IMR-90 (cell line): Measurements from ENCODE around the gene GNB1L.

ENCODE experiments used
- CEBPB ChIP-seq: IDR thresholded peaks from 2 replicates; pipeline ENCODE4 v1.6.1; 2012; ENCODE audit warnings: low read depth, low read length, improper control_type of control experiment
- FOS ChIP-seq: fragments of 150-350 bp; IDR thresholded peaks from 2 replicates; pipeline ENCODE4 v1.6.1; 2016; ENCODE audit warnings: low read depth, low read length
- MAFK ChIP-seq: IDR thresholded peaks from 2 replicates; pipeline ENCODE4 v1.6.1; 2012; ENCODE audit warnings: low read depth, low read length, improper control_type of control experiment
- MXI1 ChIP-seq: IDR thresholded peaks from 2 replicates; pipeline ENCODE4 v1.6.1; 2012; ENCODE audit warnings: low read depth, mild to moderate bottlenecking, low read length, moderate library complexity, borderline replicate concordance
- POLR2A ChIP-seq: IDR thresholded peaks from 2 replicates; pipeline ENCODE4 v1.6.1; 2012; ENCODE audit warnings: mild to moderate bottlenecking, low read depth, low read length
- RCOR1 ChIP-seq: IDR thresholded peaks from 2 replicates; pipeline ENCODE4 v1.6.1; 2012; ENCODE audit warnings: mild to moderate bottlenecking, low read length, improper control_type of control experiment; ENCODE audit not compliant: insufficient replicate concordance
- RFX5 ChIP-seq: IDR thresholded peaks from 2 replicates; pipeline ENCODE4 v1.8.0; 2012; ENCODE audit warnings: low read depth, mild to moderate bottlenecking, low read length, moderate library complexity
- SMC3 ChIP-seq: fragments of 150-350 bp; IDR thresholded peaks from 2 replicates; pipeline ENCODE4 v1.6.1; 2016; ENCODE audit warnings: low read depth, mild to moderate bottlenecking, antibody characterized with exemption, low read length, moderate library complexity
- TF ChIP-seq, protein P1 (sequence below): conservative IDR thresholded peaks from 2 replicates; pipeline ENCODE4 v1.5.1; 2012; ENCODE audit warnings: mild to moderate bottlenecking, low read depth, low read length, improper control_type of control experiment

DNA sequence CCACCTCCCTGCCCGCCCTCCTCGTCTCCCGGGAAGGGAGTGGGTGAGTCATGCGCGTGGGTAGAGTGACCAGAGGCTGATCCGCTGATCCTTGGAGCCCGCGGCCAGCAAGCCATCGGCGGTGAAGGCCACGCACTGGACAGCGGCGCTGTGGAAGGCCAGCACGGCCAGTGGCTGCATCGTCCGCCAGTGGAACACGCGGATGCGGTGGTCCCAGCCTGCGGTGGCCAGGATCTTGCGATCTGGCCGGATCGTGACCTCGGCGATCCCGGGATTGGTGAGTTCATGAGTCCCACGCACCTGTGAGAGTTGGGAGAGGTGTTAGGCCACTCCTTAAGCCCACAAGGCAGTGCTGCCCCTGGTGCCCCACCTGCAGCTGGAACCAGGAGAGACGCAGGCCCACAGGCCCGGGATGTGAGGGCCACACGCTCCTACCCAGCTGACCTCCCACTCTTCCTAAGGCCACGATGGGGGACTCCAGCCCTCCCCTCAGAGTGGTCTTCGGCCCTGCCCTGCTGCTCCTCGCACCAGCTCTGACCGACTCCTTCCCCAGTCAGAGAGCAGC lies 65.9 kb downstream of the GNB1L start:
- TF ChIP-seq MAFK: no peak
- TF ChIP-seq, protein P1, sequence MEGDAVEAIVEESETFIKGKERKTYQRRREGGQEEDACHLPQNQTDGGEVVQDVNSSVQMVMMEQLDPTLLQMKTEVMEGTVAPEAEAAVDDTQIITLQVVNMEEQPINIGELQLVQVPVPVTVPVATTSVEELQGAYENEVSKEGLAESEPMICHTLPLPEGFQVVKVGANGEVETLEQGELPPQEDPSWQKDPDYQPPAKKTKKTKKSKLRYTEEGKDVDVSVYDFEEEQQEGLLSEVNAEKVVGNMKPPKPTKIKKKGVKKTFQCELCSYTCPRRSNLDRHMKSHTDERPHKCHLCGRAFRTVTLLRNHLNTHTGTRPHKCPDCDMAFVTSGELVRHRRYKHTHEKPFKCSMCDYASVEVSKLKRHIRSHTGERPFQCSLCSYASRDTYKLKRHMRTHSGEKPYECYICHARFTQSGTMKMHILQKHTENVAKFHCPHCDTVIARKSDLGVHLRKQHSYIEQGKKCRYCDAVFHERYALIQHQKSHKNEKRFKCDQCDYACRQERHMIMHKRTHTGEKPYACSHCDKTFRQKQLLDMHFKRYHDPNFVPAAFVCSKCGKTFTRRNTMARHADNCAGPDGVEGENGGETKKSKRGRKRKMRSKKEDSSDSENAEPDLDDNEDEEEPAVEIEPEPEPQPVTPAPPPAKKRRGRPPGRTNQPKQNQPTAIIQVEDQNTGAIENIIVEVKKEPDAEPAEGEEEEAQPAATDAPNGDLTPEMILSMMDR: no peak
- no peak for TF ChIP-seq POLR2A
- TF ChIP-seq RCOR1: no peak
- TF ChIP-seq CEBPB: no peak
- TF ChIP-seq FOS: no peak
- TF ChIP-seq RFX5: no peak
- no peak for TF ChIP-seq SMC3
- TF ChIP-seq MXI1: no peak
